Glomerular visceral epithelial cell (primary cell): ENCODE results near the gene ITLN2.
"Not testable (repeated sequence)": the region's sequence is repeated elsewhere in the genome, so short reads cannot be mapped to it uniquely, and the experiment has no call there.

ENCODE experiments used
- DNase-seq: peaks from one replicate; pipeline ENCODE4 v3.0.0-alpha.2; 2016; ENCODE audit errors: extremely low spot score

Gene ITLN2

DNA sequence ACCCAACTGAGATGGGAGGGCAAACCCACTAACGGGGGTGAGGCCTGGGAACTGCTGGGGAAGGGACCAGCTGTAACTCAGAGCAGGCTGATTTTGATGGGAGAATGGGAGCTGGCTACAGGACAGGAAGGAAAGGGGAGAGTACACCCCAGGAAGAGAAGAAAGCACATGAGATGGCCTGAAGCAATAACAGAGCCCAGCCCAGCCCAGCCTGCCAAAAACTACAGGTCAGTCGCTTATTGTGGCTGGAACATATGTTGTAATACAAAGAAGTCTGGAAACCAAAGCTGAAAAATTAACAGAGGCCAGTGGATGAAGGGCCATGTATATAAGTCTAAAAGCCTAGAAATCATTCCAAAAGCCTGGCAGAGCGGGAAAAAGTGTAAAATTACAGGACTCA, 1.6 kb downstream of the ITLN2 start:
- DNase-seq, result no peak

DNA sequence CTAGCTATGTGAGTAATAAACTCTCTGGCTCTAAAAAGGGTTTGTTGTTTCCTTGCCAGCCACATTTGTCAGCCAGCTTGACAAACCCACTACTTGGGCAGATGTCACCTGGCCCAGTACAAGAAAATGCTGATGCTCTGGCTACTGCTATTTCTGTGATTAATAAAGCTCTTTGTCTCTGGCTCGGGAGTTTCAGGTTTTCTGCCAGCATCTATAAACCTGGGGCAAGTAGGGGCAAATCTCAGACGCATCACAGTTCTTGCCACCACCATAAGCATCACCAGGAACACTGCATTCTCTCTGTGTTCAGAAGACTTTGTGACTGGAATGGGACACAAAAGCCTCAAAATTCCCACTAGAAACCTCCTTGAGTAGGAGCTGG, 2.5 kb downstream of the ITLN2 start:
- no peak for DNase-seq

DNA sequence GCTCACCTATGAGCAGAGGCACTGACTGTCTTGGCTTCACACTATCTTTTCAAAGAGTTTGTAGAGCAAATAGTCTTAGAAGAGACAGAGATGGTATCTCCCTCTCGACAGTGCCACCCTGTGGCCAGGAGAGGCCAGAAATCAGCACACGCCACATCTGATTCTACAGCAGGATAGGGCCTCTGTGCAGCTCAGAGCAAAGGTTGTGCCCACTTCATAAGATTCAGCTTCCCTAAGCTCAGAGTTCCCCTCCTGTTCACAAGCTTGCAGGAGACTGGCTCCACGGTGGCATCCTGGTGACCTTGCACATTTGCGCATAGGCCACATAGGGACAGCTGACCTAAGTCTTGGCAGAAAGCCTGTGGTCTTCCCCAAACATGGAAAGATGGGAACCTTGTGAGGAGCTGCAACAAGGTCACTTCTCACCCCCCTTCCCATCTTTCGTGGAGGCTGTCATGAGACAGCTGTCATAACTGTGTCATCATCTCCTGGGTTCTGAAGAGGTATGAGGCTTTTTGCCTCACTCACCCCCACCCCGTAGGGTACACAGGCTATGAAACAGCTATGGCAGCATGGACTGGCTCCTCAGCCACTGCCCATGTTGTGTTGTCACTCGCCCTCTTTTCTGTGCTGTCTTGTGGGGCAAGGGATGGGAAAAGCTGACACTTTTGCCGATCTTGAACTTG, 3.0 kb downstream of the ITLN2 start:
- DNase-seq, result peak; percentile 54

DNA sequence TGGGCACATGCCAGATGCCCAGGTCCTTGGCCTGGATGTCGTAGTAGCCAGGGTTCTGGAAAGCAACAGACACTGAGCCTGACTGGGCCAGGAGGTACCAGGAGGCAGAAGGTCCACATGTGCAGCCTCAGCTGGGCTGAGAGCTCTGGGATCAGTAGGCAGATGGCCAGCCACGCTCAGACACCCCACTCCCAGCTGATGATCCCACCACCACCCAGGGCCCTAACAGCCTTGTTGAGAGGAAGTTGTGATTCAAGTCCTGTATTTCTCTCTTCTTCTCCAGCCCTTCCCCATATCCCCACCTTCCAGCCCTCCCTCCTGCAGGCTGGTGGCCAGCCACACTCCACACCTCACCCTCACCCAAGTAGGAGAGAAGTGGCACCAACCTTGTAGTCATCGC, 4.0 kb downstream of the ITLN2 start:
- DNase-seq, result no peak

DNA sequence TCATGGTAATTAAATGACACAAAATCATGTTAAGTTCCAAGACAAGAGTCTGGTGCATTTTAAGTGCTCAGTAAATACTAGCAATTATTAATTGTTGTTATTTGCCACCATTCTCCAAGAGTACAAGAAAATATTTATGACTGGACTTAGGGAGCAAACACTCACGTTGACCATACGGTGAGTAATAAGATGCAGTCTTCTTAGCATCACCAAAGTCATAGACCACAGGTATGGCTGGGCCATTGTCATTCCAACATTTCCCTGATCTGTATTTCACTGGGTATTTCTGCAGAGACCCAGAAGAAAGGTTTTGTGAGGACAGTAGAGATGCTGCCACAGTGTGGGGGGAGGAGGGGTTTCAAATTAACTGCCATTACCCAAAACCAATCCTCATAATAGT, 4.7 kb downstream of the ITLN2 start:
- no peak for DNase-seq

DNA sequence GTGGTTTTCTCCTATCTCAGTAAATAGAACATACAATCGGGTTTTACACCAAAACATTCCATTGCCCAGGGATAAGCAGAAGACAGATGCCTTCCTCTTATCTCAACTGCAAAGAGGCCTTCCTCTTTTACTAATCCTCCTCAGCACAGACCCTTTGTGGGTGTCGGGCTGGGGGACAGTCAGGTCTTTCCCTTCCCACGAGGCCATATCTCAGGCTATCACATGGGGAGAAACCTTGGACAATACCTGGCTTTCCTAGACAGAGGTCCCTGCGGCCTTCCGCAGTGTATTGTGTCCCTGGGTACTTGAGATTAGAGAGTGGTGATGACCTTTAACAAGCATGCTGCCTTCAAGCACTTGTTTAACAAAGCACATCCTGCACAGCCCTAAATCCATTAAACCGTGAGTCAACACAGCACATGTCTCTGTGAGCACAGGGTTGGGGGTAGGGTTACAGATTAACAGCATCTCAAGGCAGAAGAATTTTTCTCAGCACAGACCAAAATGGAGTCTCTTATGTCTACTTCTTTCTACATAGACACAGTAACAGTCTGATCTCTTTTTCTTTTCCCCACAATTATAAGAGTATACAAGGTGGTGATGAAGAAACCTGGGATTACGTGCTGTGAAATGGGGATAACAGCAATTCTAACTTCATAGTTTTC, 5.3 kb downstream of the ITLN2 start:
- DNase-seq, result peak; percentile 34

DNA sequence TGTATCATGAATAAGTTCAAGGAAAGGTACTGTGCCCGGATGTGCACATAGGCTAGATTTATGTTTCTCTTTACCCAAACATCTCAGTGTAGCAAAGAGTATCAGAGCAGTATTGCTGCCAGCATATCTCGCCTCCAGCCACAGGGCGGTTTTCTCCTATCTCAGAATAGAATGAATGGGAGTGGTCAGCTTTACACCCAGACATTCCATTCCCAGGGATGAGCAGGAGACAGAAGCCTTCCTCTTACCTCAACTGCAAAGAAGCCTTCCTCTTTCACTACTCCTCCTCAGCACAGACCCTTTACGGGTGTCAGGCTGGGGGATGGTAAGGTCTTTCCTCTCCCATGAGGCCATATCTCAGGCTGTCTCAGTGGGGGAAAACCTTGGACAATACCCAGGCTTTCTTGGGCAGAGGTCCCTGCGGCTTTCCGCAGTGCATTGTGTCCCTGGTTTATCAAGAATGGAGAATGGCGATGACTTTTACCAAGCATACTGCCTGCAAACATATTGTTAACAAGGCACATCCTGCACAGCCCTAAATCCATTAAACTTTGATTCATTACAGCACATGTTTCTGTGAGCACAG, 7.3 kb downstream of the ITLN2 start:
- DNase-seq, result not testable (repeated sequence)

DNA sequence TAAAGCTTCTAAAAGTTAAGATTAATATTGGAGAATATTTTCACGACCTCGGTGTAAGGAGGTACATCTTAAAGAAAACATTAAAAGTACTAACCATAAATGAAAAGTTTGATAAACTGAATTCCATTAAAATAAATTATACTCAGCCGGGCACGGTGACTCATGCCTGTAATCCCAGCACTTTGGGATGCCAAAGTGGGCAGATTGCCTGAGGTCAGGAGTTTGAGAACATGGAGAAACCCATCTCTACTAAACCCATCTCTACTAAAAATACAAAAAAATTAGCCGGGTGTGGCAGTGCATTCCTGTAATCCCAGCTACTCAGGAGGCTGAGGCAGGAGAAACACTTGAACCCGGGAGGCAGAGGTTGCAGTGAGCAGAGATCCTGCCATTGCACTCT, 8.7 kb downstream of the ITLN2 start:
- DNase-seq, result not testable (repeated sequence)

DNA sequence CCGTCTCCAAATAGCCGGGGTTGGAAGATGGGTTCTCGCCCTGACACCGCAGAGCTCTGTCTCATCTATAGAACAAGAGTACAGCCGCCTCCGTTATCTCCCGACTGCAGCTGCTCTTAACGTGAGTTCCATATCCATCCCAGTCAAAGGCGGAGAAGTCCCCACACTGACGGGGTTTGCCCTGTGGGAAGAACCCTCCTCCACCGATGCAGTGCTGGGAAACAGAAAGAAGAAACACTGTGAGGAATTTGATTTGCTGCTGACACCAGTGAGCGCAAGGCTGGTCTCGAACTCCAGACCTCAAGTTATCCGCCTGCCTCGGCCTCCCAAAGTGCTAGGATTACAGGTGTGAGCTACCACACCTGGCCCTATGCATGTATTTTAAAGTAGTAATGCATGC, 9.5 kb downstream of the ITLN2 start:
- DNase-seq, result no peak

DNA sequence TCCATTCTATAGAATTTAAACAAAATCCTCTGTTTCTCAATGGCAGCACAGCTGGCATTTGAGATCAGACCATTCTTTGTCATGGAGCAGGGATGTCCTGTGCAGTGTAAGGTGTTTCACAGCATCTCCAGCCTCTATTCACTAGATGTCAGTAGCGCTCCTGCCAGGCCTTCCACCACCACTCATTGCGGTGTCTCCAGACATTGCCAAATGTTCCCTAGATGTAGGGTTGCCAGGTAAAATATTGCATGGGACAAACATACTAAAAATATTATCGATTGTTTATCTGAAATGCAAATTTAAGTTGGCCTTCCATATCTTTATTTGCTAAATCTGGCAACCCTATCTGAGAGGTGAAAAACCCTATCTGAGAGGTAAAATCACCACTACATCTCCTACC, 11.7 kb downstream of the ITLN2 start:
- DNase-seq, result no peak

DNA sequence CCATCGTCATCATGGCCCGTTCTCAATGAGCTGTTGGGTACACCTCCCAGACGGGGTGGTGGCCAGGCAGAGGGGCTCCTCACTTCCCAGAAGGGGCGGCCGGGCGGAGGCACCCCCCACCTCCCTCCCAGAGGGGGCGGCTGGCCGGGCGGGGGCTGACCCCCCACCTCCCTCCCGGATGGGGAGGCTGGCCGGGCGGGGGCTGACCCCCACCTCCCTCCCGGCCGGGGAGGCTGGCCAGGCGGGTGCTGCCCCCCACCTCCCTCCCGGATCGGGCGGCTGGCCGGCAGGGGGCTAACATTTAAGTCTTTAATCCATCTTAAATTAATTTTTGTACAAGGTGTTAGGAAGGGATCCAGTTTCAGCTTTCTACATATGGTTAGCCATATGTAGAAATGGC, 17.9 kb downstream of the ITLN2 start:
- DNase-seq, result not testable (repeated sequence)

DNA sequence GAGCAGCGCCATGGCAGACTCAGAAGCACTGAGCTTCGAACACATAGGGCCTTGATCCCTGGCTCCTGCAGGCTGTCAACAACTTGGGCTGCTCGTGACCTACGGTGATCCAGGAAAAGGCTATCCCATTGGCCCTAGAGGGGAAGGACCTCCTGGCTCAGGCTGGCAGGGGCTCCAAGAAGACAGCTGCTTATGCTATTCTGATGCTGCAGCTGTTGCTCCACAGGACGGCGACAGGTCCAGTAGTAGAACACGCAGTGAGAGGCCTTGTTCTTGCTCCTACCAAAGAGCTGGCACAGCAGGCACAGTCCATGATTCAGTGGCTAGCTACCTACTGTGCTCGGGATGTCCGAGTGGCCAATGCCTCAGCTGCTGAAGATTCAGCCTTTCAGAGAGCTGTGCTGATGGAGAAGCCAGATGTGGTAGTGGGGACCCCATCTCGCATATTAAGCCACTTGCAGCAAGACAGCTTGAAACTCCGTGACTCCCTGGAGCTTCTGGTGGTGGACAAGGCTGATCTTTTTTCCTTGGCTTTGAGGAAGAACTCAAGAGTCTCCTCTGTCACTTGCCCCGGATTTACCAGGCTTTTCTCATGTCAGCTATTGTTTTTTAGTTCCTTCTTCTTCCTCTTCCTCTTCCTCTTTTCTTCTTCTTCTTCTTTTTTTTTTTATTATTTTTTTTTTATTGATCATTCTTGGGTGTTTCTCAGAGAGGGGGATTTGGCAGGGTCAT, 18.9 kb downstream of the ITLN2 start:
- DNase-seq, result no peak

DNA sequence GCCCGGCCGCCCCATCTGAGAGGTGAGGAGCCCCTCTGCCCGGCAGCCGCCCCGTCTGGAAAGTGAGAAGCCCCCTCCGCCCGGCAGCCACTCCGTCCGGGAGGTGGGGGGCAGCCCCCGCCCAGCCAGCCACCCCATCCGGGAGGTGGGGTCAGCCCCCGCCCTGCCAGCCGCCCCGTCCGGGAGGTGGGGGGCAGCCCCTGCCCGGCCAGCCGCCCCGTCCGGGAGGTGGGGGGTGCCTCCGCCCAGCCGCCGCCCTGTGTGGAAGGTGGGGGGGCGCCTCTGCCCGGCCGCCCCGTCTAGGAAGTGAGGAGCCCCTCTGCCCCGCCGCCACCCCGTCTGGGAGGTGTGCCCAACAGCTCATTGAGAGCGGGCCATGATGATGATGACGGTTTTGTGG, 21.3 kb downstream of the ITLN2 start:
- DNase-seq, result not testable (repeated sequence)

DNA sequence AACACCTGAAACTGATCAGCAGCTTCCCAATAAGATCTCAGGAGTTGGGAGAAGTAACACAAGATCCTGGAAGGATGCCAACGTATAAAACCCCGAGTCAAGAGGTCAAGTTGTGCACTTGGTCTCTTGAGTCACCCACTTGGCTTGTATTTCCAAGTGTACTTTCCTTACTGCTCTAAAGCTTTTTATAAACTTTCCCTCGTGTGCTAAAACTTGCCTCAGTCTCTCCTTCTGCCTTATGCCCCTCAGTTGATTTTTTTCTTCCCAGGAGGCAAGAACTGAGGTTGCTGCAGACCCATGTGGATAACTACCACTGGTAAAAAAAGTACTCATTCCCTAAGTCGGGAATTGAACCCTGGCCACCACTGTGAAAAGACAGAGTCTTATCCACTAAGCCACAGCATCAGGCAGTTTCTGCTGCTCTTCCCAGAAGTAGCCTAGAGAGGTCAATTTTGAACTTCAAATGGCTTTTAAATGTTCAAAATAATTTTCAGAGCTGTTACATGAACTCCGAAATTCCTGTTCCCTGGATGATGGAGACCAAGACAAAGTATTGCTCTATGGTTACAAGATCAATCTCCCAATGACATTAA, 28.9 kb downstream of the ITLN2 start:
- no peak for DNase-seq

DNA sequence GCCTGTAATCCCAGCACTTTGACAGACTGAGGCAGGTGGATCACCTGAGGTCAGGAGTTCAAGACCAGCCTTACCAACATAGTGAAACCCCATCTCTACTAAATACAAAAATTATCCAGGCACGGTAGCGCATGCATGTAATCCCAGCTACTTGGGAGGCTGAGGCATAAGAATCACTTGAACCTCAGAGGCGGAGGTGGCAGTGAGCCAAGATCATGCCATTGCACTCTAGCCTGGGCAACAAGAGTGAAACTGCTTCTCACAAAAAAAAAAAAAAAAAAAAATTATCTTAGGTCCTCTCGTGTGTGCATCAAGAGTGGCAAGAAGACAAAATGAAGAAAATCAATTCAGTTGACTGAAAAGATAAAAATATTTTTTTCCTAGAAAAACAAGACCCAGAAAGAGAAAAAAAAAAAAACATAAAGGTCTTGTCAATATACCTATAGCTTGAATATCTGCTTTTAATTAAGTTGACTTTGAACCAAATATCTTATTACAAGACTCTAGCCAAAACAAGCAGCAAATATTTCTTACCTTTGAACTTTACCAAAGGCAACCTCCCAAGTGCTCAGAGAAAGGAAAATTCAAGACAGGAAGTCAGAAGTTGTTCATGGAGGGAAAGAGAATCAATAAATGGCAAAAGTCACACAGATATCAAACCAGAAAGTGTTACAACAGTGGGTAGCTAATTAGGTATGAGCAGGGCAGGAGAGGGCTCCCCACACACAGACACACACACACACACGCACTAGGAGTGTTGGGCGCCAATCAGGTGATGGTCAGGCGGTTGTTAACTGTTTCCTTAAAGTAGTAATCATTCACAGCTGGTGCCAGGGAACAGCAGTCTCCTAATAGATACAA, 29.6 kb downstream of the ITLN2 start:
- no peak for DNase-seq

DNA sequence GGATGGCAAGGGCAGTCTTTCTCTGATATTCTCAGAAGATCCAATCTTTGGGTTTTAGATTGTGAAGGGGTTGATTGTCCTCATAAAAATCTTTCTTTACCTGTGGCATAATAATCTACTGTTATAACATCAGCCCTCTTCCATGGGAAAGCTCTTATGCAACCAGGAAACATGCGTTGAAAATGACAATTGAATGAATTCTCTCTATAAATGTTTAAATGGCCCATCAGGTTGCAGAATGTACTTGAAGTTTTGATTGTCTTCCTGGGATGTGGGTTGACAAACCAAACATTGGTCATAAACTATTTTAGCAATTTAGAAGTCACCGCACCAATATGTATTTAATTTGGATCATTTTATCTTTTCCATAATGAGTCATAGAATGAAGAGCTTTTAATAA, 37.9 kb downstream of the ITLN2 start:
- no peak for DNase-seq

DNA sequence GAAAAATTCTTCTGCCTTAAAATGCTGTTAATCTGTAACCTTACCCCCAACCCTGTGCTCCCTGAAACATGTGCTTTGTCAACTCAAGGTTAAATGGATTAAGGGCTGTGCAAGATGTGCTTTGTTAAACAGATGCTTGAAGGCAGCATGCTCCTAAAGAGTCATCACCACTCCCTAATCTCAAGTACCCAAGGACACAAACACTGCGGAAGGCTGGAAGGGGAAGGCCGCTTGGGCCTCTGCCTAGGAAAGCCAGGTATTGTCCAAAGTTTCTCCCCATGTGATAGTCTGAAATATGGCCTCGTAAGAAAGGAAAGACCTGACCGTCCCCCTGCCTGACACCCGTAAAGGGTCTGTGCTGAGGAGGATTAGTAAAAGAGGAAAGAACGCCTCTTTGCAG, 41.4 kb downstream of the ITLN2 start:
- not testable (repeated sequence) for DNase-seq

DNA sequence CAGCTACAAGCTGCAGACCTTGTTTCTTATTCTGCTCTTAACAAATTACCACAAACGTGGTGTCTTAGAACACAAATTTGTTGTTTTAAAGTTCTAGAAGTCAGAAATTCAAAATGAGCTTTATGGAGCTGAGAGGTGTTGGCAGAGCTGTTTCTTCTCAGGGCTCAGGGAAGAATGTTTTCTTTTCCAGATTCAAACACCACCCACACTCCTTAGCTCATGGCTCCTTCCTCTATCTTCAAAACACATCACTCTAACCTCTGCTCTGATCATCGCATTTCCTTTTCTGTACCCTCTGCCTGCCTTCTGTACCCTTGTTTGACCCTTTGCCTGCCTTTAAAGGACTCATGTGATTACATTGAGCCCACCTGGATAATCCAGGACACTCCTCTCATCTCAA, 42.7 kb downstream of the ITLN2 start:
- DNase-seq, result no peak

DNA sequence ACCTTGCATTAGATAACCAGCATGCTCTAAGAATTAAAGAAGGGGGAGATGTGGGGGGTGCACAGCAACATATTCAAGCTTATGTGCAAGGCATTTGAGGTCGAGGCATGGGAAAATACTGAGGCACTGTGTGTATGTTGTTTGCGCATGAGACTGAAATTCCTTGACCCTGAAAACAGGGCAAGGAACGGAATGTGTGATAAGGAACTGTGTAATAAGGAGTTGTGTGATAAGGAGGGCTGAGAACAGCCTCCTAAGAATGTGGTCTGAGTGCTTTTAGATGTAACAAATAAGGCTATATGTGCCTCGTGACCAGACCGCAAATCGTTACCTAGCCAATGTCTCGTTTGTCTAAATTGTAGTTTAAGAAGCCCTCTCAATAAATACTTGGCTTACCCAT, 43.2 kb downstream of the ITLN2 start:
- DNase-seq, result no peak

DNA sequence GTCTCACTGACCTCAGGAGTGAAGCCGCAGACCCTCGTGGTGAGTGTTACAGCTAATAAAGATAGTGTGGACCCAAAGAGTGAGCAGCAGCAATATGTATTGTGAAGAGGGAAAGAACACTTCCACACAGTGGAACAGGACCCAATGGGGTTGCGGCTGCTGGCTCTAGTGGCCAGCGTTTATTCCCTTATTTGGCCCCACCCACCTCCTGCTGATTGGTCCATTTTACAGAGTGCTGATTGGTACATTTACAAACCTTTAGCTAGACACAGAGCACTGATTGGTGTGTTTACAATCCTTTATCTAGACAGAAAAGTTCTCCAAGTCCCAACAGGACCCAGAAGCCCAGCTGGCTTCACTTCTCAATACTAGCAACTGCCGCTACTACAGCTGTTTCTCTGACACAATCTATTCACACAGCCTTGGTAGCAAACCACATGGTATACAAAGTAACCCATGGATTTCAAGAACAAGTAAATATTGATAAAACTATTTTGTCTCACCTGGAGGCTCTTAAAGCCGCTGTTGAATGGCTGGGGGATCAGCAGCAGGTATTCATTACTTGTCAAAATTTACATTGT, 44.3 kb downstream of the ITLN2 start:
- no peak for DNase-seq

DNA sequence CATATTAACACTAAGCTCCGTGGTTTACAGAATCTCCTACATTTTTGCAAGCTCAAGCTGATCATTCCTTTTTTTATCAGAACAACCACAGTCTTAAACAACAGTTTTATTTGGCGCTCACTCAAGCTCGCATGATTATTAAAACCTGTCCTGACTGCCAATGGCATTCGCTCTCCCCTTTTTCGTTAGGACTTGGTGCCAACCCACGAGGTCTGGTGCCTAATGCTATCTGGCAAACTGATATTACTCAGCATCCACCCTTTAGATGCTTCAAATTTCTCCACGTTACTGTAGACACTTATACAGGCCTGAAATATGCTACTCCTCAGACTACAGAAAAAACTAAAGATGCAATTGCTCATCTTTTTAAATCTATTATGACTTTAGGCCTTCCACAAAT, 46.6 kb downstream of the ITLN2 start:
- no peak for DNase-seq
